A549 (cell line): ENCODE data around the gene NFIA. TPM values are rescaled to one million over a fixed set of nuclear protein-coding genes. Genes with fewer than 3 reads are reported as not detected.

Experiments
- ATAC-seq, 2 experiments: fragments of 200-7000 bp in 1 of 2; fragments of >200 bp in 1 of 2; cut with Nextera tagmentation in 1 of 2; cut with Tn5 transposase in 1 of 2; 3 replicates each; pipeline versions ENCODE4 v1.8.0 to v1.9.1; 2018 to 2020; ENCODE audit warnings: mild to moderate bottlenecking in 1 of 2, moderate library complexity in 1 of 2
- CTCF ChIA-PET: fragments of 300-600 bp; sonication (Branson Sonifier 250); formaldehyde crosslinking; extraction: SDS; loops from one replicate; lab custom pipeline; 2021; ENCODE audit warnings: antibody characterized with exemption, inconsistent platforms; lab: Yijun Ruan, JAX
- POLR2A ChIA-PET: fragments of 350-600 bp; formaldehyde crosslinking; extraction: SDS; loops from one replicate; lab custom pipeline; 2021; ENCODE audit warnings: antibody characterized with exemption, inconsistent platforms; lab: Yijun Ruan, JAX
- DNase-seq, 2 experiments: peaks; one replicate each; pipeline versions ENCODE4 v3.0.0 to v3.0.0-alpha.2; 2011 to 2016; ENCODE audit warnings: low read depth in 1 of 2, low spot score in 1 of 2
- FAIRE-seq: peaks from 2 replicates; lab custom pipeline; 2011; peaks lifted over from hg19 to GRCh38; lab: Jason Lieb, UNC
- H3K27ac ChIP-seq, 2 experiments: fragments of >200 bp; sonication (Bioruptor Twin); formaldehyde crosslinking; 3 replicates each; pipeline ENCODE4 v1.5.1; 2016 to 2017
- H3K4me1 ChIP-seq: fragments of >200 bp; sonication (Bioruptor Twin); formaldehyde crosslinking; 3 replicates; pipeline ENCODE4 v1.6.1; 2016
- H3K4me2 ChIP-seq: fragments of >200 bp; sonication (Bioruptor Twin); formaldehyde crosslinking; 3 replicates; pipeline ENCODE4 v1.6.1; 2016
- H3K4me3 ChIP-seq: fragments of >200 bp; sonication (Bioruptor Twin); formaldehyde crosslinking; 3 replicates; pipeline ENCODE4 v1.5.1; 2016
- H3K9me3 ChIP-seq: fragments of >200 bp; sonication (Bioruptor Twin); formaldehyde crosslinking; 3 replicates; pipeline ENCODE4 v1.6.1; 2016
- BHLHE40 ChIP-seq: IDR thresholded peaks from 2 replicates; pipeline ENCODE4 v1.6.1; 2012; ENCODE audit warnings: low read depth, low read length, inconsistent platforms
- CBX2 ChIP-seq: fragments of 200-600 bp; sonication (generic); IDR thresholded peaks from 2 replicates; pipeline ENCODE4 v1.6.1; 2016; ENCODE audit warnings: low read depth, mild to moderate bottlenecking, borderline replicate concordance
- CBX8 ChIP-seq: fragments of 200-600 bp; sonication (generic); IDR thresholded peaks from 2 replicates; pipeline ENCODE4 v1.6.1; 2016
- CEBPB ChIP-seq, 2 experiments: fragments of >200 bp in 1 of 2; sonication (Bioruptor Twin) in 1 of 2; formaldehyde crosslinking in 1 of 2; IDR thresholded peaks; 2 replicates each; pipeline ENCODE4 v1.6.1; 2012 to 2016
- CHD4 ChIP-seq: fragments of 200-600 bp; sonication (generic); IDR thresholded peaks from 2 replicates; pipeline ENCODE4 v1.6.1; 2016; ENCODE audit warnings: antibody characterized with exemption, mild to moderate bottlenecking, borderline replicate concordance
- ESRRA ChIP-seq: fragments of 150-350 bp; IDR thresholded peaks from 2 replicates; pipeline ENCODE4 v1.6.1; 2014; ENCODE audit warnings: mild to moderate bottlenecking, low read length, borderline replicate concordance
- FOXS1 ChIP-seq: fragments of 250-450 bp; sonication (Bioruptor Pico); IDR thresholded peaks from 2 replicates; pipeline ENCODE4 v1.5.0; 2020; ENCODE audit warnings: mild to moderate bottlenecking, moderate library complexity
- GATA3 ChIP-seq: IDR thresholded peaks from 2 replicates; pipeline ENCODE4 v1.6.1; 2012; ENCODE audit warnings: borderline replicate concordance
- HDAC2 ChIP-seq: fragments of 200-600 bp; sonication (generic); IDR thresholded peaks from 2 replicates; pipeline ENCODE4 v1.6.1; 2016
- HEYL ChIP-seq: fragments of 250-450 bp; sonication (Bioruptor Pico); IDR thresholded peaks from 2 replicates; pipeline ENCODE4 v1.8.0; 2021; ENCODE audit warnings: mild to moderate bottlenecking, moderate library complexity
- HOXA7 ChIP-seq: fragments of 250-450 bp; sonication (Bioruptor Pico); IDR thresholded peaks from 2 replicates; pipeline ENCODE4 v1.5.0; 2020; ENCODE audit warnings: mild to moderate bottlenecking, moderate library complexity
- HOXB5 ChIP-seq: fragments of 250-450 bp; sonication (Bioruptor Pico); IDR thresholded peaks from 2 replicates; pipeline ENCODE4 v1.5.0; 2020; ENCODE audit warnings: mild to moderate bottlenecking, moderate library complexity
- JUNB ChIP-seq: fragments of >200 bp; sonication (Bioruptor Twin); formaldehyde crosslinking; IDR thresholded peaks from 2 replicates; pipeline ENCODE4 v1.6.1; 2016
- KDM1A ChIP-seq: fragments of 200-600 bp; sonication (generic); IDR thresholded peaks from 2 replicates; pipeline ENCODE4 v1.6.1; 2016; ENCODE audit warnings: low read depth, mild to moderate bottlenecking
- KDM5A ChIP-seq: fragments of 200-600 bp; sonication (generic); IDR thresholded peaks from 2 replicates; pipeline ENCODE4 v1.6.1; 2016; ENCODE audit warnings: antibody characterized with exemption, mild to moderate bottlenecking
- MAFK ChIP-seq: fragments of 450-650 bp; IDR thresholded peaks from 2 replicates; pipeline ENCODE4 v1.6.1; 2014; ENCODE audit not compliant: partially characterized antibody
- MAZ ChIP-seq: fragments of 150-350 bp; IDR thresholded peaks from 2 replicates; pipeline ENCODE4 v1.6.1; 2014; ENCODE audit warnings: antibody characterized with exemption, low read depth, low read length, borderline replicate concordance
- PHF8 ChIP-seq: fragments of 200-600 bp; sonication (generic); IDR thresholded peaks from 2 replicates; pipeline ENCODE4 v1.6.1; 2016; ENCODE audit warnings: low read depth, mild to moderate bottlenecking, antibody characterized with exemption, moderate library complexity, borderline replicate concordance
- POLR2A ChIP-seq: IDR thresholded peaks from 2 replicates; pipeline ENCODE4 v1.6.1; 2012; ENCODE audit warnings: mild to moderate bottlenecking, low read length
- POLR2AphosphoS2 ChIP-seq: conservative IDR thresholded peaks from 2 replicates; pipeline ENCODE4 v1.6.1; 2012; ENCODE audit warnings: low read length, improper control_type of control experiment, inconsistent platforms
- RAD21 ChIP-seq, 2 experiments: fragments of >200 bp in 1 of 2; sonication (Bioruptor Twin) in 1 of 2; formaldehyde crosslinking in 1 of 2; IDR thresholded peaks in 1 of 2; conservative IDR thresholded peaks in 1 of 2; 2 replicates in 1 of 2; 3 replicates in 1 of 2; pipeline ENCODE4 v1.6.1; 2012 to 2018; ENCODE audit warnings: inconsistent platforms in 1 of 2
- RARB ChIP-seq: fragments of 250-450 bp; sonication (Bioruptor Pico); IDR thresholded peaks from 2 replicates; pipeline ENCODE4 v1.8.0; 2021; ENCODE audit warnings: mild to moderate bottlenecking, moderate library complexity
- RCOR1 ChIP-seq: fragments of 150-350 bp; IDR thresholded peaks from 2 replicates; pipeline ENCODE4 v1.6.1; 2014; ENCODE audit warnings: antibody characterized with exemption, low read length, low read depth
- ZNF302 ChIP-seq: fragments of 250-450 bp; sonication (Bioruptor Pico); IDR thresholded peaks from 2 replicates; pipeline ENCODE4 v1.9.0; 2021; ENCODE audit warnings: inconsistent platforms, mild to moderate bottlenecking, moderate library complexity
- WGBS: methylation state at CpG from one replicate; pipeline ENCODE4 v1.1.6; 2017; ENCODE audit errors: missing lambda C conversion rate; 5-methylcytosine and 5-hydroxymethylcytosine counted together
- polyA plus RNA-seq, 4 experiments: library from polyadenylated mRNA; depleted of rRNA in 3 of 4; stranded (reverse); fragments of >200 nt; fragmentation: RNase III in 1 of 4; extraction: RNeasy Plus Mini Kit Qiagen cat#74134 plus additional on column Dnase treatment in 1 of 4; gene quantifications; 2 replicates in 3 of 4; 3 replicates in 1 of 4; pipeline ENCODE4 v1.2.3, GENCODE V29; 2011 to 2017
- TF ChIP-seq, protein P1 (sequence below): IDR thresholded peaks from 2 replicates; pipeline ENCODE4 v1.6.1; 2012; ENCODE audit warnings: low read depth, borderline replicate concordance
- TF ChIP-seq, protein P2 (sequence below): IDR thresholded peaks from 2 replicates; pipeline ENCODE4 v1.6.1; 2012
- TF ChIP-seq, protein P3 (sequence below): fragments of >200 bp; sonication (Bioruptor Twin); formaldehyde crosslinking; IDR thresholded peaks from 3 replicates; pipeline ENCODE4 v1.6.1; 2016
- TF ChIP-seq, protein P4 (sequence below): fragments of 450-650 bp; IDR thresholded peaks from 2 replicates; pipeline ENCODE4 v1.6.1; 2014; ENCODE audit warnings: antibody characterized with exemption

NFIA gene
- polyA plus RNA-seq, 2 of the 4 experiments (the other 2 are of a cell fraction), result 6.5 to 25.8 TPM

DNA sequence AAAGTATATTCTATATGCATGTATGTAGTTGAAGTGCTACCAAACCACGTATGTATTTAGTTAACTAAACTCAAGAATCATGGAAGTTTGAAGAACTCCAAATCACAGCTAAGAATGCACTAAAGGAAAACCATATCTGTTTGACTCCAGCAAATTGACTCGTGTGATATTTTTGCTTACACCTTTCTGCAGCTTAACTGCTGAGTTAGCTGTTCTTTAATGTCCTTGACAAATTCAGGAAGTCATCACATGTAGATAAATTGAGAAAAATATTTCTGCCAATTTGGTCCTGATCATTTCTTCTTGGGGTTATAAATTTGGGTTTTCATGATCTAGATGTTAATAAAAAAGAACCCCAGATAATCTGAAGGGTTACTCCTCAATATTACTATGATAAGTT is 83.0 kb downstream of the NFIA start:
- POLR2A ChIA-PET, result no interaction called here
- WGBS, result 88% methylated on average over 2 of the region's 2 CpGs
- CTCF ChIA-PET, result no interaction called here

DNA sequence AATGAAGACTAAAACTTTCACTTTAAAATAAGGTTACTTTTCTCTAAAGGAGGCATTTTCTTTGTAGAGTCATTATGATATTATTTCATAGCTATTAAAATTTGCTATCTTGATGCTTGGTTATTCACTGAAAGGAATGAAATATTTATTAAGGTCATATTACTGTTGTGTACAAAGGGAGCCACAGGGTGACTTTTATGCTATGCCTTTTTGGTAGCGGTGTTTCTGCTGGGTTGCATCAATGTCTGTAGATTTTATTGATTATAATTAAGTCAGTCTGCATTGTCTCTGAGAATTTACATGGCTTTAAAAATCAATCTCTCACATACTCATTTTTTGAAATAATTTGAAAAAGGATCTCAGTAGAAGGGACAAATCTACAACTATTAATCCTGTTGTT is 84.9 kb downstream of the NFIA start:
- H3K9me3 ChIP-seq, result no peaks in the 10 kb centered on the region
- no peak overlapping the region for H3K27ac ChIP-seq
- no peak for DNase-seq
- FAIRE-seq, result no peak
- no peak overlapping the region for H3K4me2 ChIP-seq
- ChIA-PET POLR2A (no interaction called here), CTCF (no interaction called here)
- H3K4me3 ChIP-seq, result no peak overlapping the region
- peaks cover 47% of the 10 kb centered on the region for H3K4me1 ChIP-seq
- 90% methylated on average over 1 of the region's 1 CpG for WGBS
- no peak for ATAC-seq
- no peak for TF ChIP-seq POLR2AphosphoS2
- TF ChIP-seq, protein P1, sequence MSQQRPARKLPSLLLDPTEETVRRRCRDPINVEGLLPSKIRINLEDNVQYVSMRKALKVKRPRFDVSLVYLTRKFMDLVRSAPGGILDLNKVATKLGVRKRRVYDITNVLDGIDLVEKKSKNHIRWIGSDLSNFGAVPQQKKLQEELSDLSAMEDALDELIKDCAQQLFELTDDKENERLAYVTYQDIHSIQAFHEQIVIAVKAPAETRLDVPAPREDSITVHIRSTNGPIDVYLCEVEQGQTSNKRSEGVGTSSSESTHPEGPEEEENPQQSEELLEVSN, result no peak
- no peak for TF ChIP-seq CBX8
- TF ChIP-seq, protein P2, sequence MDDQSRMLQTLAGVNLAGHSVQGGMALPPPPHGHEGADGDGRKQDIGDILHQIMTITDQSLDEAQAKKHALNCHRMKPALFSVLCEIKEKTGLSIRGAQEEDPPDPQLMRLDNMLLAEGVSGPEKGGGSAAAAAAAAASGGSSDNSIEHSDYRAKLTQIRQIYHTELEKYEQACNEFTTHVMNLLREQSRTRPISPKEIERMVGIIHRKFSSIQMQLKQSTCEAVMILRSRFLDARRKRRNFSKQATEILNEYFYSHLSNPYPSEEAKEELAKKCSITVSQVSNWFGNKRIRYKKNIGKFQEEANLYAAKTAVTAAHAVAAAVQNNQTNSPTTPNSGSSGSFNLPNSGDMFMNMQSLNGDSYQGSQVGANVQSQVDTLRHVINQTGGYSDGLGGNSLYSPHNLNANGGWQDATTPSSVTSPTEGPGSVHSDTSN, result no peak
- no peak for TF ChIP-seq HDAC2
- no peak for TF ChIP-seq CBX2
- no peak for TF ChIP-seq ESRRA
- no peak for TF ChIP-seq HEYL (CRISPR knock-in tag)
- TF ChIP-seq BHLHE40, result no peak
- TF ChIP-seq MAZ, result no peak
- TF ChIP-seq KDM1A, result no peak
- no peak for TF ChIP-seq GATA3

More for the DNA sequence above, 83.0 kb downstream of the NFIA start:
- Histone ChIP-seq H3K4me2 (no peak overlapping the region), H3K4me1 (peaks cover 39% of the 10 kb centered on the region), H3K9me3 (no peaks in the 10 kb centered on the region), H3K27ac (no peak overlapping the region), H3K4me3 (no peak overlapping the region)
- ATAC-seq (no peak), DNase-seq (no peak), FAIRE-seq (no peak)
- TF ChIP-seq RCOR1, result no peak
- no peak for TF ChIP-seq ESRRA
- no peak for TF ChIP-seq KDM1A
- TF ChIP-seq MAFK, result peak; percentile 71
- TF ChIP-seq ZNF302 (CRISPR knock-in tag), result no peak
- TF ChIP-seq, protein P3, sequence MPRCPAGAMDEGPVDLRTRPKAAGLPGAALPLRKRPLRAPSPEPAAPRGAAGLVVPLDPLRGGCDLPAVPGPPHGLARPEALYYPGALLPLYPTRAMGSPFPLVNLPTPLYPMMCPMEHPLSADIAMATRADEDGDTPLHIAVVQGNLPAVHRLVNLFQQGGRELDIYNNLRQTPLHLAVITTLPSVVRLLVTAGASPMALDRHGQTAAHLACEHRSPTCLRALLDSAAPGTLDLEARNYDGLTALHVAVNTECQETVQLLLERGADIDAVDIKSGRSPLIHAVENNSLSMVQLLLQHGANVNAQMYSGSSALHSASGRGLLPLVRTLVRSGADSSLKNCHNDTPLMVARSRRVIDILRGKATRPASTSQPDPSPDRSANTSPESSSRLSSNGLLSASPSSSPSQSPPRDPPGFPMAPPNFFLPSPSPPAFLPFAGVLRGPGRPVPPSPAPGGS, result no peak
- no peak for TF ChIP-seq HOXA7 (CRISPR knock-in tag)

DNA sequence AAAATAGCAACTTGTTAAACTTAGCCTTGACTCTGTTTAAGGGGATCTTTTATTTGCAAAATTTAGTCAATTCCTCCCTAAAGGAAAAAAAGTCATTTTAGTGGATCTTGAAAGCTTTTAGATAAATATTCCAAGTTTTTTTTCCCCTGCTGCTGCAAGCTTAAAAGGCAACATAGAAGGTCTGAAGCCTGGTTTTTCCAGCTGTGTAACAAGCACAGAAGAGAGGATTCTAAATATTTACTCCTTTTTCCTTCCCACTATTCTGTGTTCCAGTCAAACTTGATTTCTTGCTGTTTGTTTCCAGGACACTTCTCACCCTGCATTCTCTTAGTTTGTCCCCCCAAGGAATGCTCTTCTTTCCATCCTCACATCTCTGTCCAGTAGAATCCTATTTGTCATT is 86.7 kb downstream of the NFIA start:
- no peaks in the 10 kb centered on the region for H3K9me3 ChIP-seq
- CTCF ChIA-PET, result interaction anchor here (0.6 to 1.2 kb wide), 4 partner anchors 8 to 90 kb away, joined by 3 to 5 read pairs (median 4); no protein-coding TSS in a partner anchor
- peaks cover 31% of the 10 kb centered on the region for H3K4me1 ChIP-seq
- H3K4me3 ChIP-seq, result no peak overlapping the region
- DNase-seq (no peak), ATAC-seq (no peak), FAIRE-seq (no peak)
- POLR2A ChIA-PET, result no interaction called here
- H3K27ac ChIP-seq, result no peak overlapping the region
- H3K4me2 ChIP-seq, result no peak overlapping the region
- no peak for TF ChIP-seq CBX8
- TF ChIP-seq CHD4, result no peak
- no peak for TF ChIP-seq CEBPB (IDR thresholded peaks at IDR 0.05)
- no peak for TF ChIP-seq FOXS1 (CRISPR knock-in tag)
- TF ChIP-seq, protein P4, sequence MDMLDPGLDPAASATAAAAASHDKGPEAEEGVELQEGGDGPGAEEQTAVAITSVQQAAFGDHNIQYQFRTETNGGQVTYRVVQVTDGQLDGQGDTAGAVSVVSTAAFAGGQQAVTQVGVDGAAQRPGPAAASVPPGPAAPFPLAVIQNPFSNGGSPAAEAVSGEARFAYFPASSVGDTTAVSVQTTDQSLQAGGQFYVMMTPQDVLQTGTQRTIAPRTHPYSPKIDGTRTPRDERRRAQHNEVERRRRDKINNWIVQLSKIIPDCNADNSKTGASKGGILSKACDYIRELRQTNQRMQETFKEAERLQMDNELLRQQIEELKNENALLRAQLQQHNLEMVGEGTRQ, result no peak
- TF ChIP-seq POLR2A, result no peak
- TF ChIP-seq PHF8, result no peak
- no peak for TF ChIP-seq BHLHE40
- no peak for TF ChIP-seq JUNB
- TF ChIP-seq GATA3, result no peak
- TF ChIP-seq, protein P2, result no peak
- TF ChIP-seq RAD21 (conservative IDR thresholded peaks at IDR 0.05 in 1 of 2, IDR thresholded peaks at IDR 0.05 in 1 of 2), result no peak
- no peak for TF ChIP-seq KDM5A
- TF ChIP-seq MAZ, result no peak
- TF ChIP-seq HOXA7 (CRISPR knock-in tag), result no peak
- no peak for TF ChIP-seq RARB (CRISPR knock-in tag)
- TF ChIP-seq MAFK, result no peak
- no peak for TF ChIP-seq HOXB5 (CRISPR knock-in tag)
